ENCODE results near the gene DNAJB11. TPM values are rescaled to one million over a fixed set of nuclear protein-coding genes. Genes with fewer than 3 reads are reported as not detected.

The DNAJB11 gene
- total and polyA plus RNA-seq, 8 donors = 17.0 to 62.1 (median 31.9) TPM

- DNase-seq = no peak
- Histone ChIP-seq H3K4me3 (no peak overlapping the region), H3K36me3 (no peaks in the 10 kb centered on the region), H3K4me1 (peaks cover 0 to 10% (median 3%) of the 10 kb centered on the region in 4 donors), H3K9me3 (no peaks in the 10 kb centered on the region), H3K27me3 (no peaks in the 10 kb centered on the region), H3K27ac (no peak overlapping the region)
- no peak for TF ChIP-seq CTCF (IDR thresholded peaks at IDR 0.05)
- no peak for TF ChIP-seq POLR2A (IDR thresholded peaks at IDR 0.05)
- TF ChIP-seq EP300 (IDR thresholded peaks at IDR 0.05) = no peak
- TF ChIP-seq POLR2AphosphoS5 (IDR thresholded peaks at IDR 0.05) = no peak
- intact Hi-C loops (cut with DNase I; ENCODE audit: low total_unique reads) = no loop called here
- WGBS, 5 donors = 73 to 85% (median 82%) methylated on average over 7 of the region's 7 CpGs
These were observed 32.6 kb downstream of the DNAJB11 start for GRCh38 chr3:186603159-186603558.

- H3K4me3 ChIP-seq = no peak overlapping the region
- H3K9me3 ChIP-seq = no peaks in the 10 kb centered on the region
- H3K27ac ChIP-seq = peak overlapping the region in 1 of 5 donors; percentile 21
- intact Hi-C loops (cut with DNase I; ENCODE audit: low total_unique reads) = no loop called here
- H3K4me1 ChIP-seq = peaks cover 0 to 10% (median 3%) of the 10 kb centered on the region in 4 donors
- DNase-seq = no peak
- TF ChIP-seq CTCF (IDR thresholded peaks at IDR 0.05) = no peak
- no peak for TF ChIP-seq POLR2AphosphoS5 (IDR thresholded peaks at IDR 0.05)
- no peak for TF ChIP-seq POLR2A (IDR thresholded peaks at IDR 0.05)
- no peak for TF ChIP-seq EP300 (IDR thresholded peaks at IDR 0.05)
- H3K27me3 ChIP-seq = no peaks in the 10 kb centered on the region
- no peaks in the 10 kb centered on the region for H3K36me3 ChIP-seq
These were observed 34.6 kb downstream of the DNAJB11 start for GRCh38 chr3:186605078-186605477.

- no peaks in the 10 kb centered on the region for H3K9me3 ChIP-seq
- H3K4me3 ChIP-seq = no peak overlapping the region
- no peaks in the 10 kb centered on the region for H3K36me3 ChIP-seq
- peak in 1 of 2 donors; percentile 49 for DNase-seq
- no peaks in the 10 kb centered on the region for H3K27me3 ChIP-seq
- TF ChIP-seq POLR2AphosphoS5 (IDR thresholded peaks at IDR 0.05) (no peak), POLR2A (IDR thresholded peaks at IDR 0.05) (no peak), EP300 (IDR thresholded peaks at IDR 0.05) (no peak), CTCF (IDR thresholded peaks at IDR 0.05) (no peak)
- H3K4me1 ChIP-seq = peaks cover 0 to 10% (median 3%) of the 10 kb centered on the region in 4 donors
- peak overlapping the region in 1 of 5 donors; percentile 21 for H3K27ac ChIP-seq
- intact Hi-C loops (cut with DNase I; ENCODE audit: low total_unique reads) = no loop called here
- WGBS, 5 donors = 61 to 74% (median 64%) methylated on average over 5 of the region's 5 CpGs
These were observed 35.3 kb downstream of the DNAJB11 start for GRCh38 chr3:186605561-186606545.

DNA sequence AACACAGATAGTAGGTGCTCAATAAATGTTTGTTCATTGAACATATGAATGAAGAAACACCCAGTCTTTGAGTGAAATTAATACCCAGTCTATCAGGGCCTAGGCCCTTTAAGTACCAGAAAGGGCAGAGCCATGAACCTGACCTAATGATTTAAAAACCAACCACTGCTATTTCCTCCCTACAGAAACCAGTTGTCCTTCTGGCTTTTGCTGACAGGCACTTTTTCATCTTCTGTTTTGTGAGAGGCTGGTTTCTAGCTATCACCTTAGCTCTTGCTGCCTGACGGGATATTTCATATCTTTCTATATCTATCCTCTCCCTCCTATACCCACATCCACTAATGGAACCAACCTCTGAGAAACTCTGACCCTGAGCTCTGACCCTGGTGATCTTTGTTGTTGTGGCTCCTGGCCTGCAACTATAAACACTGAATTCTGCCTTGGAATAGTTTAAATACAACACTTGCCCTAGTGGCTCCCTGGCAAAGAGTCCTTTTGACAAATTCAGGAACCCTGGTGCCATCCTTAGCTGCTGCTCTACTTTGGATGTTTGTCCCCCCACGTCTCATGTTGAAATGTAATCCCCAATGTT lies 38.2 kb downstream of the DNAJB11 start:
- Histone ChIP-seq H3K4me1 (peaks cover 0 to 10% (median 3%) of the 10 kb centered on the region in 4 donors), H3K27ac (no peak overlapping the region), H3K27me3 (peaks cover 0 to 12% (median 0%) of the 10 kb centered on the region in 3 donors), H3K4me3 (no peak overlapping the region), H3K36me3 (no peaks in the 10 kb centered on the region), H3K9me3 (no peaks in the 10 kb centered on the region)
- TF ChIP-seq POLR2A (IDR thresholded peaks at IDR 0.05) (no peak), EP300 (IDR thresholded peaks at IDR 0.05) (no peak)
- no peak for DNase-seq
- intact Hi-C loops (cut with DNase I; ENCODE audit: low total_unique reads) = no loop called here
- 80 to 96% (median 84%) methylated on average over 2 of the region's 2 CpGs for WGBS, 5 donors
